HG03342 (cell line): ENCODE data around the gene ACO2.
"Not testable (repeated sequence)": the region's sequence is repeated elsewhere in the genome, so short reads cannot be mapped to it uniquely, and the experiment has no call there.

ENCODE experiments used
- ATAC-seq: cut with Tn5 transposase; IDR thresholded peaks from one replicate; pipeline ENCODE4 v1.9.1; 2021; ENCODE audit warnings: mild to moderate bottlenecking, moderate library complexity; ENCODE audit not compliant: unreplicated experiment

ACO2 gene

DNA sequence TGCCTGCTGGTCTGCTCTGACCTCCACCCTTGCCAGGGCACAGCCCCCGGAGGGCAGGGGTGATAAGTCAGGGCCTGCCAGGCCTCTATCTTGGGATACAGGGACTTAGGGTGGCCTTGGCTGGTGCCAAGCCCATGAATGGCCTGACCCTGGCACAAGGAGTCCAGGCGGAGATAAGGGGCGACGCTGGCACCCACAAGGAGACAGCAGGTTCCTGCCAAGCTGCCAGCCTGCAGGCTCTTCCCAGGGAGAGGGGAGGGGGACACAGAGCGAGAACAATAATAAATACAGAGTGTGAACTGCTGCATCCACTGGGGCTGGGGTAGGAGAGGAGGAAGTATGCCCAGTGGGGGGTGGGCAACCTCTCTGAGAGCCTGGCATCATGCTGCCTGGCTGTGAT is 92.9 kb downstream of the ACO2 start:
- no peak for ATAC-seq

DNA sequence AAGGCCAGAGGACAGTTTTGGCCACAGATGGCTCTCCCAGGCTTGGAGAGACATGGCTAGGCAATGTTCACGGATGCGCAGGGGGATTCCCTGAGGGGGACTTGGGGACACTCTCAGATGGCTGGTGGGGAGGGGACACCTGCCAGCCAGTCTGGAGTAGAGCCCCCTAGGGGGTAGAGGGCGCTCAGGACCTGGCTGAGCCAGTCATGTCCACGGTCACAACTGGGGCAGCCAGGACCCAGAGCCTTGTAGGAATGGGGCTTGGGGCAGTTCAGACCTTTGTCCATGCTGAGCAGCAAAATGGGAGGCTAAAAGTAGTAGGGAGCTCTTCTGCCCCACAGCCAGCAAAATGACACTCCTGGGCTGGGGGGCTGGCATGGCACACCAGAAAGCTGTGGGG is 93.5 kb downstream of the ACO2 start:
- ATAC-seq = no peak

DNA sequence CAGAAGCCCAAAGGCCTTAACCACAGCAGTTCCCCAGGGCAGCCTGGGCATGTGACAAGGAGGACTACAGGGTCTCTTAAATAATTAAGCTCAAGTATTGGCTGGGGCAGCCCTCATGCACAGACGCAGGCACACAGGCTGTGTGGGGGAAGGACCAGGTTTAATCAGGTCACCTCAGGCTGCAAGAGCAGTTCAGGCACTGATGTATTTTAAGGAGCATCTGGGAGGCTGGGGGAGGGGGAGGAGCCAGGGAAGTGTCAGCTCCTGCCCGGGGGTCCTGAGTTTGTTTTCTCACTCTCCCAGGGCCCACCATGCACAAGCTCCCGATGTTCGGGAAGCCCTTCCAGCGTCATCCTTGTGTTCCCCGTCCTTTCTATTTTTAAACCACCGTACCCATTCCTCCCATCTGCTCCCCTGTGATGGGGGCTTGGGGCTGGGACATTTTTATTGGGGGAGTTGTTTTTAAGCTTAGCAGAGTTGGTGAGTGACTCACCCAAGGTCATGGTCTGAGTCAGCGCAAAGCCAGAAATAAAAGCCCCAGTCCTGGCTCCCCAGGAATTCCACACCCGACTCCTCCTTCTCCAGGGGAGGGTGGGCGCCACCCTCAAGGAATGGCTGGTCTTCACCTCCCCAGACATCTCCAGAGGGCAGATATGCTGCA is 94.3 kb downstream of the ACO2 start:
- no peak for ATAC-seq

DNA sequence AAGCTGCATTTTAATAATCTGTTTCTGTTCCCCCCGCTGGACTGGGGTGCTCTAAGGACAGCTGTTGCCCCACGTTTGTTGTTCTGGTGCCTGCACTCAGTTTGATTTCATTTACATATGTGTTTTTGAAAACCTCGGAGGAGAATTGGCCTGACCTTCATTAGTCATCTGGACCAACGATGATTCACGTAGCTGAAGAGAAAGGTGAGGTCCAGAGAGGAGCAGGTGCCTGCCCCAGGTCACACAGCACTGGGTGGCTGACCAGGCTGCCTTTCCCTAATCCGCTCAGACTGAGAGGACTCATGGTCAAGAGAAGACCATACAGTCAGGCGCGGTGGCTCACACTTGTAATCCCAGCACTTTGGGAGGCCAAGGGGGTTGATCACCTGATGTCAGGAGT is 95.6 kb downstream of the ACO2 start:
- ATAC-seq = no peak

DNA sequence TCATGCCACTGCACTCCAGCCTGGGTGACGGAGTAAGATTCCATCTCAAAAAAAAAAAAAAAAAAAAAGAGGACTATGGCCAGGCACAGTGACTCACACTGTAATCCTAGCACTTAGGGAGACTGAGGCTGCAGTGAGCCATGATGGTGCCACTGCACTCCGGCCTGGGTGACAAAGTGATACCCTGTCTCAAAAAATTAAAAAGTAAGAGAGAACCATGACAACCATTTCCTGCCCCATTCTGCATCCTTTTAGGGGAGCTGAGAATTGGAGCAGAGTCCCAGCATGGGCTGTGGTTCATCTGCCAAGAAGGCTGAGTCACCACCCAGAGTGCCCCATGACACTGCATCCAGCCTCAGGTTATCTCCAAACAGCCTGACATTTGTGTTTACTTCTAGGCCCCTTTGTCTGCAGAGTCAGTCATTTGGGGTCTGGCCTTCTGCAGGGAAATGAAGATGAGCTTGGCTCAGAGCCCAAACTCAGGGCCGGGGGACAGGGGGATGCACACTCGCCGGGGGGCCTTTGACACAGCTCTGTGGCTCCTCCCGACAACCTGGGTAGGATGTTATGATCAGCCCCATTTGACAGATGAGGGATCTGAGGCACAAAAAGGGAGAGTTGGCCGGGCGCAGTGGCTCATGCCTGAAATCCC is 96.6 kb downstream of the ACO2 start:
- no peak for ATAC-seq

DNA sequence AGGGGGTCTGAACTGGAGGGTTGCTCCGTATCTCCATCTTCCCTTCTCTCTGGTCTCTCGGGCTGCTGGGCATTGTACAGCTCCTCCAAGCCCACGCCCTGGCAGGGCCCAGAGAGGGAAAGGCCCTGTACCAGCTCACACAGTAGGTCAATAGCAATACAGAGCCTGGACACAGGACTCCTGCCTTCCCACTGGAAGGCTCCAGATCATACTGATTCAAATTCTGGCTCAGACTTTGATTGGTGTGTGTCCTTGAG is 98.5 kb downstream of the ACO2 start:
- ATAC-seq = no peak

DNA sequence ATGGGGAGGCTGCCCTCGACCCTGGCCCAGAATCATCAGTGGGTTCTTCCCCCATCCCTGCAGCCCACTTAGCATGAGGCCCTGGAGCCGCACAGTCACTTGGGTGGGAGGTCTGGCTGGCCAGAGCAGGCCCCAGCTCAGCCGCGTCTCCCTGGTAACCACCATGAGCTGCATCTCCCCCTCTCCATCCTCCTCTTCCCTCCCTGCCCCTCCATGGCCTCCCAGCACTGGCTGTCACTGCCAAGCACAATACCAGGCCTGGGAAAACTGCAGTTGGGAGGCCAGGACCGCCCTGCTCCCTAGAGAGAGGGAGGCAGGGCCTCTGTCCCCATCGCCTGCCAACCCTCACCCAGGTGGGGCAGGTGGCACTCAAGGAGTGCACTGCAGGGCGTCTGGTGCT is 99.9 kb downstream of the ACO2 start:
- ATAC-seq = no peak

DNA sequence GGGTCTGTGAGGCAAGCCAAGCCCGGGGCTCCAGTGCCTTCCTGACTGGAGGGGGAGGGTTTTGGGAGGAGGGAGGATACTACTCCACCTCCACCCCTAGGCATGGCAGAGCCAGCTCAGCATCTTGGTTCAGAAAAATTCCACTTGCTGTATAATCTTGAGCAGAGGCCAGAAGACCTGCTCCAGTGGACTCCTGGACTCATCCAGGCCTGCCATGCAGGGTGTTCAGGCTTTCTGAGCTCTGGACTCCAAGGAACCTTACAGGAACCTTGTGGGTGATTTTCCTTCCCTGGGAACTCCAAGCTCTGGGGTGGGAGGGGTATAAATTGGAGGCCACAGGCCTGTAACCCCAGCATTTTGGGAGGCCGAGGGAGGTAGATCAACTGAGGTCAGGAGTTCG is 101.3 kb downstream of the ACO2 start:
- no peak for ATAC-seq

DNA sequence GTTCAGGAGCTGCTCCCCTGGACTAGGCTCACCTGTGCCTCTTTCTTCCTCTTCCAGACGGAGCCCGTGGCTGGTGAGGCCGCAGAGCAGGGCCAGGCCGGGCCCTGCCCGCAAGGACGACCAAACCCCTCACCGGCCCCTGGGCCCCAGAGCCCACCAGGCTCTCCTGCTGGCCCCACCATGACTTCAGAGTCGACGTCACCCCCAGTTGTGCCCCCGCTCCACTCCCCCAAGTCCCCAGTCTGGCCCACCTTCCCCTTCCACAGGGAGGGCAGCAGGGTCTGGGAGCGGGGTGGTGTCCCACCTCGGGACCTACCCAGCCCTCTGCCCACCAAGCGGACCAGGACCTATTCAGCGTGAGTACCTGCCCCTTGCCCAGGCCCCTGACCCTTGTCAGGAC is 102.9 kb downstream of the ACO2 start:
- no peak for ATAC-seq

DNA sequence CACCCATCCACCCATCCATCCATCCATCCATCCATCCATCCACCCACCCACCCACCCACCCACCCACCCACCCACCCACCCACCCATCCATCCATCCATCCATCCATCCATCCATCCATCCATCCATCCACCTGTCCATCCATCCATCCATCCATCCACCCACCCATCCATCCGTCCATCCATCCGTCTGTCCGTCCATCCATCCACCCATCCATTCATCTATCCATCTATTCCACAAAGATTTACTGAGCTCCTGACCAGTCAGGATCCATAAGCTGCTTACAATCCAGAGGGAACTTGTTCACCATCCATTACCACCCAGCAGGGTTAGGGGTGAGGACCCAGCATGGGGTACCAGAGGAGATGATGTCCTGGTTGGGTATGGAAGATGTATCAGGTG is 103.4 kb downstream of the ACO2 start:
- ATAC-seq = not testable (repeated sequence)

DNA sequence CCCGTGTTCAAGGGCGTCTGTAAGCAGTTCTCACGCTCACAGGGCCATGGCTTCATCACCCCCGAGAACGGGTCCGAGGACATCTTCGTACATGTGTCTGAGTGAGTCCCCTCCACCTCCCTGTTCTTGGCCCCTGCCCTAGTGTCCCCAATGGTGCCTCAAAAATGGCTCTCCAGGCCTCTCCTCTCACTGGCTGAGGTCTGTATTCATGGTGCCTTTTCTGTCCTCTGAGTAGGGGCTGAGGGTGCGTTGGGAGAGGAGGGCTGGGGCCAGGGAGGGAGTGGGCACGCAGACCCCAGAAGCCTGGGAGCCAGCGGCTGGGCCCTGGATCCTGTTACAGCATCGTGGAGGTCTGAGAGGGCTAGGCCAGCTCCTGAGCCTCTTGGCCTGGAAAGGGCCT is 104.8 kb downstream of the ACO2 start:
- ATAC-seq = no peak

DNA sequence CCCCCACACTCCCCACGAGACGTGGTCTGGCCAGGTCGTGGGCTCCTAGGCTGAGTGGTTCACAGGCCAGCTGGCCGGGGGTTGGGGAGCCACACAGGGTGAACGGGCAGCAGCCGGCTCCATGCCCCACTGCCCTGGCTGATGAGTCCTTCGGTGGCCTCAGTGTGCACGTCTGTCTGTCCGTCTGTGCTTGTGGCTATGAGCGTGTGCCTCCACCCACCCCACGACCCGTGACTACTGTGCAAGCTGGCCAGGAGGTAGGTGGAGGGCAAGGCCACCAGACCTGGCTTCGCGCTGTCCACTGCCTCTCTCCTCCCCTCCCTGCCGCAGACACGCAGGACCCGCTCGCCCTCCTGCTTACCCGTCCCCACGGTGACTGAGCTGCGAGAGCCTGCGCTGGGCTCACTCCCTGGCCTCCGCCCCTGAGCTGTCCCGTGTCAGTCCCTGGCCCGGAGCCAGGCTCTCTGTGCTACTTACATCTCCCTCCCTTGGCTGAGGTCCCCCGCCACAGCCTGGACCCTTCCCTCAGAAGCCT is 106.0 kb downstream of the ACO2 start:
- no peak for ATAC-seq

DNA sequence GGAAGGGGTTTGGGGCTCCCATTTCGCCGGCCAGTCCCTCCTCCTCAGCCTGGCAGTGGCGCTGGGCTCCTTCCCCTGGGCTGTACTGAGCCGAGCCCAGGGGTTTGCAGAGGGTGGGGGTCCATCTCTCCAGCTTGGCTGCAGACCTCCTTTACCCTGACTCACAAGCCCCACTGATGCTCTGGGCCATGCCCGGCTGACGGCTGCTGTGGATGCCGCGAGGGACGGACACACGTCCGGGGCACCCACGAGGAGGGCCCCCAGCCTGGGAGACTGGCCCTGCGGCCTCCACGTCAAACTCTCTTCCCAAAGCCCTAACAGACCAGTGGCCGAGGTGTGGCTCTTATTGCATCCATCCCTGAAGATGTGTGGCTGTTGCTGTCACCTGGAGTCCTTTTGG is 106.6 kb downstream of the ACO2 start:
- ATAC-seq = no peak

DNA sequence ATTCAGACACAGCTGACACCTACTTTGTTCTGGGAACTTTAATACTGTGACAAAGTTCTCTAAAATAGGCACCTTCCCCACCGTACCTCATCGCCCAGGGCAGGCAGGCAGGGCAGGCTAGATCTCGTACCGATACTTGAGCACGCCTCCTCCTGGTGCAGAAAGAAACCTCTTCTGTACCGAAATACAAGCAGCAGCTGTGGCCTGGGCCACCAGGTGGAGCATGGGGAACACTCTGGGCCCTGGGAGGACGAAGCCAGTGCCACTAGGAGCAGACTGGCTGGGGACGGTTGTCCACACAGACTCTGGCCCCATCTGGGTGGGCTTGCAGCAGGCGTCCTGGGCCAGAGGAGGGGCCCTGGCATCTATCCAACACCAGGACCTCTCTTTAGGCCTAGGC is 108.0 kb downstream of the ACO2 start:
- ATAC-seq = no peak

DNA sequence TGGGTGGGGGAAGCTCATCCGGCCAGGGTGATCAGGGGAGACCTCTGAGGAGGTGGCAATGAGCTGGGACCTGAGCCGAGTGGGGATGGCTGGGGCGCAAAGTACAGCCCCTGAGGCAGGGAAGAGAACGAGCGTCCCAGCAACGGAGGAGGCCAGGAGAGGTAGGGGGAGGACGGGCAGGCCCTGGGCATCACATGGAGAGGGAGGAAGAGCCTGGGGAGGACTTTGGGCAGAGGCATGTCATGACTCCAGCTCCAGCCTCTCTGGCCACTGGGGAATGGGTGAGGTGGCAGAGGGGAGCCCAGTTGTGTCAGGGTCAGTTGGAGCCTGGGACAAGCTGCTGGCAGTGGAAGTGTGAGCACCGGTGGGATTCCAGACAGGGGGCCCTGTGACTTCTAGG is 109.2 kb downstream of the ACO2 start:
- ATAC-seq = no peak
